ENCODE data around the gene AMFR. TPM values are rescaled to one million over a fixed set of nuclear protein-coding genes. Genes with fewer than 3 reads are reported as not detected.

Gene AMFR
- polyA plus RNA-seq, 1 donor (not counting 4 experiments of a cell fraction or from before 2014, with no cell fraction given) = 36.9 TPM

DNA sequence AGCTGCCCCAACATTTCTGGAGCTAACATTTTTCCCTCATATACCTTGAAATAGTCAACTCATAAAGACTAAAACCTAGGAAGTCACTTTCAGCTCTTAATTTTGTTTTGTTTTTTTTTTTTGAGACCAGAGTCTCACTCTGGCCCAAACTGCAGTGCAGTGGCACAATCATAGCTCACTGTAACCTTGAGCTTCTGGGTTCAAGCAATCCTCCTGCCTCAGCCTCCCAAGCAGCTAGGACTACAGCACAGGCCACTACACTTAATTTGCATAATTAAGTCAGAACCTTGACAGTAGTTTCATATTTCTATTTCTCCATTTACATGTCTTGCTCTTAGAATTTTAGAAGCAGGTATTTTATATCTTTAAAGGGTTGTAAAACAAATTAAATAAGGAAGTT, 4.7 kb downstream of the AMFR start:
- no peak for DNase-seq (ENCODE audit: low read depth, low spot score)
- no peaks in the 10 kb centered on the region for H3K36me3 ChIP-seq (ENCODE audit: control insufficient read depth in 2 of 2, extremely low read depth in 1 of 2, insufficient read depth in 2 of 2, low read length in 2 of 2)
- no peaks in the 10 kb centered on the region for H3K9me1 ChIP-seq (ENCODE audit: control insufficient read depth, extremely low read depth, insufficient read depth, low read length)
- H2AFZ ChIP-seq (ENCODE audit: control insufficient read depth, low read length) = no peak overlapping the region
- no peaks in the 10 kb centered on the region for H3K27me3 ChIP-seq (ENCODE audit: control insufficient read depth, extremely low read depth, insufficient read depth, low read length)
- TF ChIP-seq, protein P1, sequence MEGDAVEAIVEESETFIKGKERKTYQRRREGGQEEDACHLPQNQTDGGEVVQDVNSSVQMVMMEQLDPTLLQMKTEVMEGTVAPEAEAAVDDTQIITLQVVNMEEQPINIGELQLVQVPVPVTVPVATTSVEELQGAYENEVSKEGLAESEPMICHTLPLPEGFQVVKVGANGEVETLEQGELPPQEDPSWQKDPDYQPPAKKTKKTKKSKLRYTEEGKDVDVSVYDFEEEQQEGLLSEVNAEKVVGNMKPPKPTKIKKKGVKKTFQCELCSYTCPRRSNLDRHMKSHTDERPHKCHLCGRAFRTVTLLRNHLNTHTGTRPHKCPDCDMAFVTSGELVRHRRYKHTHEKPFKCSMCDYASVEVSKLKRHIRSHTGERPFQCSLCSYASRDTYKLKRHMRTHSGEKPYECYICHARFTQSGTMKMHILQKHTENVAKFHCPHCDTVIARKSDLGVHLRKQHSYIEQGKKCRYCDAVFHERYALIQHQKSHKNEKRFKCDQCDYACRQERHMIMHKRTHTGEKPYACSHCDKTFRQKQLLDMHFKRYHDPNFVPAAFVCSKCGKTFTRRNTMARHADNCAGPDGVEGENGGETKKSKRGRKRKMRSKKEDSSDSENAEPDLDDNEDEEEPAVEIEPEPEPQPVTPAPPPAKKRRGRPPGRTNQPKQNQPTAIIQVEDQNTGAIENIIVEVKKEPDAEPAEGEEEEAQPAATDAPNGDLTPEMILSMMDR (optimal IDR thresholded peaks at IDR 0.05 in 1 of 3, IDR thresholded peaks at IDR 0.05 in 1 of 3, conservative IDR thresholded peaks at IDR 0.05 in 1 of 3; ENCODE audit: extremely low read depth in 1 of 3, insufficient read depth in 2 of 3, low read length in 3 of 3) = no peak
- TF ChIP-seq EZH2 (IDR thresholded peaks at IDR 0.05; ENCODE audit: low read length) = no peak
- H3K27ac ChIP-seq (ENCODE audit: control insufficient read depth, insufficient read depth, low read length) = no peak overlapping the region
- H3K79me2 ChIP-seq (ENCODE audit: control insufficient read depth, insufficient read depth, low read length) = peaks cover 75% of the 10 kb centered on the region
- H3K4me1 ChIP-seq (ENCODE audit: control insufficient read depth, extremely low read depth, insufficient read depth, low read length) = peaks cover 29% of the 10 kb centered on the region
- H4K20me1 ChIP-seq (ENCODE audit: control insufficient read depth, extremely low read depth, insufficient read depth, low read length) = no peaks in the 10 kb centered on the region
- no peak overlapping the region for H3K9ac ChIP-seq (ENCODE audit: control insufficient read depth, extremely low read depth, insufficient read depth, low read length)
- H3K4me2 ChIP-seq (ENCODE audit: control insufficient read depth, extremely low read depth, insufficient read depth, low read depth, low read length) = no peak overlapping the region
- no peak overlapping the region for H3K4me3 ChIP-seq (ENCODE audit: control insufficient read depth in 2 of 3, extremely low read depth in 1 of 3, insufficient read depth in 2 of 3, low read depth in 1 of 3, low read length in 3 of 3)
- dilution Hi-C loops (cut with MboI; ENCODE audit: extremely low pct_ligation_motif_present, low sequenced_read_pairs) = no loop called here
- FAIRE-seq = no peak
- no peaks in the 10 kb centered on the region for H3K9me3 ChIP-seq (ENCODE audit: control insufficient read depth, low read depth, low read length)

DNA sequence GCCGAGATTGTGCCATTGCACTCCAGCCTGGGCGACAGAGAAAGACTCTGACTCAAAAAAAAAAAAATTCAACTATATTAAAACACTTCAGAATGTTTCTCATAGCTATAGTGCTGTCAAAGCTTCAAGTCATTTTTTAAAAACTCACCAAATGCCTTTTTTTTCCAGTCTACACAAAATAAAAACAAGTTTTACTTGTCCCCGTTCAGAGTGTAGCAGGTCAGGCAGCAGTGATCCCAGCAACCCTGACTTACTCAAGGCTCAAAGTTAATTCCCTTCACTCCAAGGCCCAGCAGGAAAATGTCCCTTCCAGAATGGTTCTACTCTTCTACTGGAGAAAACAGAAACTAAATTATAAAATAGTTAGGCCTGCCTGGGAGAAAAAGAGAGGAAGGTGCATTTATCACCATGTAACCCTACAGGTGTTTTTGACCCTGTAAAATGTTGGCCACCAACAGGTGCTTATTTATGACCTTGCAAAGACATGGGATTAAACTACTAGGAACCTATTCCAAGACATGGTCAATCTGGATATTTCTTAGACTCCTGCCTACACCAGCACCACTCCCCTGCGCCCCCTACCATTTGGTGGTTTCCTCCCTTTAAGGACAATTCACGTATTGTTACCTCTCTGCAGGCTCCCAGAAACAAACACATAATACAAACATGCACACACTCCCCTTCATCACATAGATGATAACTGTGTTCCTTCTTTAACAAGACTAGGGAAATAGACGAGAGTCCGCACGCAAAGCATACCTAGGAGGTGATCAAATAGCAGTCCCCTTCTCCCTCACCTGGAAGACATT, 5.4 kb downstream of the AMFR start:
- Histone ChIP-seq H3K4me1 (ENCODE audit: control insufficient read depth, extremely low read depth, insufficient read depth, low read length) (peaks cover 29% of the 10 kb centered on the region), H3K9ac (ENCODE audit: control insufficient read depth, extremely low read depth, insufficient read depth, low read length) (no peak overlapping the region), H3K27ac (ENCODE audit: control insufficient read depth, insufficient read depth, low read length) (peak overlapping the region; percentile 24), H3K4me3 (ENCODE audit: control insufficient read depth in 2 of 3, extremely low read depth in 1 of 3, insufficient read depth in 2 of 3, low read depth in 1 of 3, low read length in 3 of 3) (no peak overlapping the region), H3K36me3 (ENCODE audit: control insufficient read depth in 2 of 2, extremely low read depth in 1 of 2, insufficient read depth in 2 of 2, low read length in 2 of 2) (no peaks in the 10 kb centered on the region), H4K20me1 (ENCODE audit: control insufficient read depth, extremely low read depth, insufficient read depth, low read length) (no peaks in the 10 kb centered on the region), H3K79me2 (ENCODE audit: control insufficient read depth, insufficient read depth, low read length) (peaks cover 80% of the 10 kb centered on the region), H3K4me2 (ENCODE audit: control insufficient read depth, extremely low read depth, insufficient read depth, low read depth, low read length) (no peak overlapping the region), H3K9me3 (ENCODE audit: control insufficient read depth, low read depth, low read length) (no peaks in the 10 kb centered on the region), H2AFZ (ENCODE audit: control insufficient read depth, low read length) (no peak overlapping the region), H3K27me3 (ENCODE audit: control insufficient read depth, extremely low read depth, insufficient read depth, low read length) (no peaks in the 10 kb centered on the region), H3K9me1 (ENCODE audit: control insufficient read depth, extremely low read depth, insufficient read depth, low read length) (no peaks in the 10 kb centered on the region)
- DNase-seq (ENCODE audit: low read depth, low spot score) (no peak), FAIRE-seq (no peak)
- dilution Hi-C loops (cut with MboI; ENCODE audit: extremely low pct_ligation_motif_present, low sequenced_read_pairs) = no loop called here
- TF ChIP-seq EZH2 (IDR thresholded peaks at IDR 0.05; ENCODE audit: low read length) = no peak
- TF ChIP-seq, protein P1 (optimal IDR thresholded peaks at IDR 0.05 in 1 of 3, IDR thresholded peaks at IDR 0.05 in 1 of 3, conservative IDR thresholded peaks at IDR 0.05 in 1 of 3; ENCODE audit: extremely low read depth in 1 of 3, insufficient read depth in 2 of 3, low read length in 3 of 3) = peak in 1 of 3 experiments; percentile 20

All from keratinocyte (primary cell).